Measurements from ENCODE around the gene TMEM258.

TMEM258 gene

DNA sequence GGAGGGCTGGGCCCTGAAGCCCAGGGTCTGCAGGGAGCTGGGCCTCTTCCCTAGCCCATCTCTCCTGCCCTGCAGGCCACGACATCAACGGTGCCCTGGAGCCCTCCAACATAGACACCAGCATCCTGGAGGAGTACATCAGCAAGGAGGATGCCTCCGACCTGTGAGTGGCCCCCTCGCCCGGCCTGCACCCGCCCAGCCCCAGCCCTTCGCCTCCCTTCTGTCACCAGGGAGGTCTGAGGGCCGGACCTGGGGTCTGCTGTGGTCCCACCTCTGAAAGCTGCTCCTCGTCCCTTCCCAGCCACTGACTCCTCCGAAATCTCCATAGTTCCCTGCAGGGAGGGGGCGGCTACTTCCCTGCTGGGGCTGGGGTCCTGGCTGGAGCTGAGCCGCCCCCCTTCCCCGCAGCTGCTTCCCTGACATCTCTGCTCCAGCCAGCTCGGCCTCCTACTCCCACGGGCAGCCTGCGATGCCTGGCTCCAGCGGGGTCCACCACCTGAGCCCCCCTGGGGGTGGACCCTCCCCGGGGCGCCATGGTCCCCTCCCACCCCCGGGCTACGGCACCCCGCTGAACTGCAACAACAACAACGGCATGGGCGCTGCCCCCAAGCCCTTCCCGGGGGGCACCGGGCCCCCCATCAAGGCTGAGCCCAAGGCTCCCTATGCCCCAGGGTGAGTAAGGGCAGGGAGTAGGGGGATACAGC, 26.7 kb downstream of the TMEM258 start:
- H3K14ac ChIP-seq (ENCODE audit: low read length in 2 of 2), result no peak overlapping the region
- H2BK12ac ChIP-seq (ENCODE audit: low read length in 2 of 2), result no peak overlapping the region
- no peak for DNase-seq
- H4K8ac ChIP-seq (ENCODE audit: low read length), result no peak overlapping the region
- WGBS, result 93% methylated on average over 26 of the region's 26 CpGs
- peak overlapping the region; percentile 48 for H4K91ac ChIP-seq (ENCODE audit: low read length)
- no peak overlapping the region for H3K9ac ChIP-seq (ENCODE audit: low read length)
- H3K4me1 ChIP-seq (ENCODE audit: control insufficient read depth, insufficient read depth, low read depth, low read length), result peaks cover 82% of the 10 kb centered on the region
- H3K27ac ChIP-seq (ENCODE audit: low read length, poor library complexity, severe bottlenecking), result peak overlapping the region; percentile 53
- no peak overlapping the region for H3K18ac ChIP-seq (ENCODE audit: low read depth in 1 of 2, low read length in 2 of 2)
- peak overlapping the region; percentile 6 for H2BK5ac ChIP-seq (ENCODE audit: low read depth, low read length, poor library complexity, severe bottlenecking)
- H3K23ac ChIP-seq (ENCODE audit: low read length in 2 of 2), result no peak overlapping the region
- H3K36me3 ChIP-seq (ENCODE audit: control insufficient read depth in 1 of 2, insufficient read depth in 2 of 2, low read depth in 1 of 2, low read length in 2 of 2), result peaks cover 0 to 7% of the 10 kb centered on the region in 2 experiments
- no peak overlapping the region for H2AFZ ChIP-seq (ENCODE audit: low read depth, low read length)
- peaks cover 24% of the 10 kb centered on the region for H3K79me1 ChIP-seq (replicated peaks; ENCODE audit: low read length, poor library complexity, severe bottlenecking)
- H3K4me3 ChIP-seq (ENCODE audit: insufficient read depth in 1 of 2, low read depth in 1 of 2, low read length in 2 of 2), result no peak overlapping the region
- no peak overlapping the region for H3K4ac ChIP-seq (ENCODE audit: low read depth in 1 of 2, low read length in 2 of 2)
- peak overlapping the region; percentile 18 for H2AK5ac ChIP-seq (ENCODE audit: low read length, severe bottlenecking)
- peak overlapping the region; percentile 9 for H2BK120ac ChIP-seq (ENCODE audit: low read depth, low read length)
- H3K27me3 ChIP-seq (ENCODE audit: control insufficient read depth in 1 of 2, insufficient read depth in 1 of 2, low read length in 2 of 2), result peaks cover 0 to 46% of the 10 kb centered on the region in 2 experiments
- peak overlapping the region; percentile 44 for H2BK15ac ChIP-seq (ENCODE audit: low read depth, poor library complexity, severe bottlenecking)
- no peak overlapping the region for H3K4me2 ChIP-seq (ENCODE audit: low read length, poor library complexity, severe bottlenecking)
- H3K9me3 ChIP-seq (ENCODE audit: control insufficient read depth, low read length), result no peaks in the 10 kb centered on the region

DNA sequence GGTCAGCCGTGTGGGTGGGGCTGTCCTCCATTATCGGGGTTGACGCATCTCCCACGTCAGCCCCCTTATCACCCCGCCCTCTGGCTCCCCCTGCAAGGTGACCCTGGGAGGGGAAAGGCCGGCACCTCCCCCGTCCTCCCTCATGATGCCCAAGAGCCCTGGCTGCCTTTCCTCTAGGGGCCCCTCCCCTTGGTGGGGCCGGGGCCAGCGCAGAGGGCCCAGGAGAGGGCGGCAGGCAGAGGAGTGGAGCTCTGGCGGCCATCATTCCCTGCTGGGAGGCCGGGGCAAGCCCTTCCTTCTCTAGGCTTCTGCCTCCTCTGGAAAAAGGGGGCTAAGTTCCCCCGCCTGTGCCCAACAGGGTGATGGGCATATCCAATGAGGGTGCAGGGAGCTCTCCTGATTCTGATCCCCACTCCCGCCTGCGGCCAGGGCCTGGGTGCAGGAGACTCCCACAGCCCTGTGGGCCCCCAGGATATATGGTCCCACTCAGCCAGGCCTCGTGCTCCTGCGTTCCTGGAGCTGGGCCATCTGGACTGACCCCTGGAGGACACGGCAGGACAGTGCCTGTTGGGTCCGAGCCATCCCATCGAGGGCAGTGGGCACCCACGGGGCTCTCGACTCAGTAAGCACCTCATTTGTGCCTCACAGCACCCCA, 27.7 kb downstream of the TMEM258 start:
- WGBS, result 80% methylated on average over 22 of the region's 22 CpGs
- Histone ChIP-seq H3K18ac (ENCODE audit: low read depth in 1 of 2, low read length in 2 of 2) (no peak overlapping the region), H3K27me3 (ENCODE audit: control insufficient read depth in 1 of 2, insufficient read depth in 1 of 2, low read length in 2 of 2) (peaks cover 0 to 49% of the 10 kb centered on the region in 2 experiments), H3K14ac (ENCODE audit: low read length in 2 of 2) (no peak overlapping the region), H3K27ac (ENCODE audit: low read length, poor library complexity, severe bottlenecking) (no peak overlapping the region), H3K79me1 (replicated peaks; ENCODE audit: low read length, poor library complexity, severe bottlenecking) (peaks cover 19% of the 10 kb centered on the region), H2BK120ac (ENCODE audit: low read depth, low read length) (no peak overlapping the region), H4K8ac (ENCODE audit: low read length) (no peak overlapping the region), H4K91ac (ENCODE audit: low read length) (no peak overlapping the region), H2AFZ (ENCODE audit: low read depth, low read length) (no peak overlapping the region), H2BK12ac (ENCODE audit: low read length in 2 of 2) (no peak overlapping the region), H3K9me3 (ENCODE audit: control insufficient read depth, low read length) (no peaks in the 10 kb centered on the region), H3K4me2 (ENCODE audit: low read length, poor library complexity, severe bottlenecking) (no peak overlapping the region), H2BK5ac (ENCODE audit: low read depth, low read length, poor library complexity, severe bottlenecking) (no peak overlapping the region), H2BK15ac (ENCODE audit: low read depth, poor library complexity, severe bottlenecking) (no peak overlapping the region), H3K4me1 (ENCODE audit: control insufficient read depth, insufficient read depth, low read depth, low read length) (peaks cover 77% of the 10 kb centered on the region), H3K36me3 (ENCODE audit: control insufficient read depth in 1 of 2, insufficient read depth in 2 of 2, low read depth in 1 of 2, low read length in 2 of 2) (peaks cover 0 to 5% of the 10 kb centered on the region in 2 experiments), H3K9ac (ENCODE audit: low read length) (no peak overlapping the region), H3K4ac (ENCODE audit: low read depth in 1 of 2, low read length in 2 of 2) (no peak overlapping the region), H3K23ac (ENCODE audit: low read length in 2 of 2) (no peak overlapping the region), H3K4me3 (ENCODE audit: insufficient read depth in 1 of 2, low read depth in 1 of 2, low read length in 2 of 2) (no peak overlapping the region), H2AK5ac (ENCODE audit: low read length, severe bottlenecking) (peak overlapping the region; percentile 38)
- DNase-seq, result no peak

DNA sequence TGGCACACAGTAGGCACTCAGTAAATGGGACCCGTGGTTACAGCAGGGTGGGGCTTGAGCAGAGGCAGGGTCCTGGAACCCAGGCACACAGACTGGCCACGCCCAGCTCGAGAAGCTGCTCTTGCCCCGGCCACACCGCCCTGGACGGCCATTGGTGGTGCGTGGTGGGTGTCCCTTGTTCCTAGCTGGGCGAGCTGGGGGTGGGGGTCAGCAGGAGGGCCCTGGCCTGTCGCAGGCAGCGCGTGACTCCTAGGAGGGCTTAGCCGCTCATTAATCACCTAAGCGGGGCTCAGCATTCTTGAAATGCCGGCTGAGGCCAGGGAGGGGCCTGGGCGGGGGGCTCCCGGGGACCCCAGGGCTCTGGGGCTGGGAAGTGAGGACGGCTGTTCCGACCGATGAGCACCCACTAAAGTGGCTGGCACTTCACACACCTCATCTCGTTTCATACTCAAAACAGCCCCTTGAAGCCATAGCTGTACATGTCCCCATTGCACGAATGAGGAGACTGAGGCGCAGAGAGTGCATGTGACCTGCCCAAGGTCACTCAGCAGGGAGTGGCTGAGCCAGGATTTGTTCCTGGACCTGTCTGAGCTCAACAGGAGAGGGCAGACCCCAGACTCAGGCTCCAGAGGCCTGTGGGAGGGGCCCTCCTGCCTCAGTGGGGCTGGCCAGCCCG, 28.3 kb downstream of the TMEM258 start:
- H3K4me3 ChIP-seq (ENCODE audit: insufficient read depth in 1 of 2, low read depth in 1 of 2, low read length in 2 of 2), result no peak overlapping the region
- H2BK5ac ChIP-seq (ENCODE audit: low read depth, low read length, poor library complexity, severe bottlenecking), result no peak overlapping the region
- no peaks in the 10 kb centered on the region for H3K9me3 ChIP-seq (ENCODE audit: control insufficient read depth, low read length)
- no peak overlapping the region for H2BK120ac ChIP-seq (ENCODE audit: low read depth, low read length)
- DNase-seq, result no peak
- H3K4me1 ChIP-seq (ENCODE audit: control insufficient read depth, insufficient read depth, low read depth, low read length), result peaks cover 71% of the 10 kb centered on the region
- 87% methylated on average over 23 of the region's 23 CpGs for WGBS
- no peak overlapping the region for H3K23ac ChIP-seq (ENCODE audit: low read length in 2 of 2)
- H3K36me3 ChIP-seq (ENCODE audit: control insufficient read depth in 1 of 2, insufficient read depth in 2 of 2, low read depth in 1 of 2, low read length in 2 of 2), result peaks cover 0 to 5% of the 10 kb centered on the region in 2 experiments
- no peak overlapping the region for H2BK12ac ChIP-seq (ENCODE audit: low read length in 2 of 2)
- no peak overlapping the region for H4K8ac ChIP-seq (ENCODE audit: low read length)
- H4K91ac ChIP-seq (ENCODE audit: low read length), result no peak overlapping the region
- no peak overlapping the region for H2AFZ ChIP-seq (ENCODE audit: low read depth, low read length)
- no peak overlapping the region for H3K4me2 ChIP-seq (ENCODE audit: low read length, poor library complexity, severe bottlenecking)
- no peak overlapping the region for H3K9ac ChIP-seq (ENCODE audit: low read length)
- H3K4ac ChIP-seq (ENCODE audit: low read depth in 1 of 2, low read length in 2 of 2), result no peak overlapping the region
- H3K18ac ChIP-seq (ENCODE audit: low read depth in 1 of 2, low read length in 2 of 2), result no peak overlapping the region
- H3K27me3 ChIP-seq (ENCODE audit: control insufficient read depth in 1 of 2, insufficient read depth in 1 of 2, low read length in 2 of 2), result peaks cover 0 to 50% of the 10 kb centered on the region in 2 experiments
- H3K27ac ChIP-seq (ENCODE audit: low read length, poor library complexity, severe bottlenecking), result no peak overlapping the region
- peaks cover 16% of the 10 kb centered on the region for H3K79me1 ChIP-seq (replicated peaks; ENCODE audit: low read length, poor library complexity, severe bottlenecking)
- H2BK15ac ChIP-seq (ENCODE audit: low read depth, poor library complexity, severe bottlenecking), result no peak overlapping the region
- no peak overlapping the region for H3K14ac ChIP-seq (ENCODE audit: low read length in 2 of 2)
- peak overlapping the region; percentile 33 for H2AK5ac ChIP-seq (ENCODE audit: low read length, severe bottlenecking)

DNA sequence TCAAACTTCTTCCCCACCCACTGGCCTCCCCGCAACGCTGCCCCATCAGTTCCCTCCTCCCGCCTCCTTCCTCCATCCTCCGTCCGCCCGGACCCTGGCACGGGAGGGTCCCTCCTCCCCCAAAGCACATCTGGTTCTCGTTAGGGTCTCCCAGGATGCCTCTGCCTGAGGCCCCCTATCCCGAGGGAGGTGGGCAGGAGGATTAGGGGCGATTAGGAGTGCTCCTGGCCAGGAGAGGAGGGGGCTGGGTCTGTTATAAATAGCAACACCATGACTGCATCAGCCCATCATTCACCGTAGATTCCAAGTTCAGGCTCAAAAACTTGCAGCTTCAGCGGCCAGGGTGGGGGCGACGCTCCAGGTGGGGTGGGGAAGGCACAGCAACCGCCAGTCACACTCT, 29.6 kb downstream of the TMEM258 start:
- H3K23ac ChIP-seq (ENCODE audit: low read length in 2 of 2), result no peak overlapping the region
- no peak overlapping the region for H3K9ac ChIP-seq (ENCODE audit: low read length)
- H2BK12ac ChIP-seq (ENCODE audit: low read length in 2 of 2), result no peak overlapping the region
- peaks cover 21% of the 10 kb centered on the region for H3K79me1 ChIP-seq (replicated peaks; ENCODE audit: low read length, poor library complexity, severe bottlenecking)
- no peak overlapping the region for H2BK120ac ChIP-seq (ENCODE audit: low read depth, low read length)
- H3K4me3 ChIP-seq (ENCODE audit: insufficient read depth in 1 of 2, low read depth in 1 of 2, low read length in 2 of 2), result no peak overlapping the region
- no peak overlapping the region for H2BK15ac ChIP-seq (ENCODE audit: low read depth, poor library complexity, severe bottlenecking)
- H3K36me3 ChIP-seq (ENCODE audit: control insufficient read depth in 1 of 2, insufficient read depth in 2 of 2, low read depth in 1 of 2, low read length in 2 of 2), result peaks cover 0 to 10% of the 10 kb centered on the region in 2 experiments
- H2BK5ac ChIP-seq (ENCODE audit: low read depth, low read length, poor library complexity, severe bottlenecking), result no peak overlapping the region
- peak overlapping the region; percentile 64 for H4K91ac ChIP-seq (ENCODE audit: low read length)
- no peak overlapping the region for H3K4ac ChIP-seq (ENCODE audit: low read depth in 1 of 2, low read length in 2 of 2)
- H3K27me3 ChIP-seq (ENCODE audit: control insufficient read depth in 1 of 2, insufficient read depth in 1 of 2, low read length in 2 of 2), result peaks cover 0 to 58% of the 10 kb centered on the region in 2 experiments
- 72% methylated on average over 6 of the region's 15 CpGs for WGBS
- H3K4me2 ChIP-seq (ENCODE audit: low read length, poor library complexity, severe bottlenecking), result no peak overlapping the region
- H3K9me3 ChIP-seq (ENCODE audit: control insufficient read depth, low read length), result no peaks in the 10 kb centered on the region
- DNase-seq, result no peak
- H4K8ac ChIP-seq (ENCODE audit: low read length), result no peak overlapping the region
- H3K27ac ChIP-seq (ENCODE audit: low read length, poor library complexity, severe bottlenecking), result no peak overlapping the region
- H3K4me1 ChIP-seq (ENCODE audit: control insufficient read depth, insufficient read depth, low read depth, low read length), result peaks cover 66% of the 10 kb centered on the region
- no peak overlapping the region for H3K14ac ChIP-seq (ENCODE audit: low read length in 2 of 2)
- no peak overlapping the region for H2AFZ ChIP-seq (ENCODE audit: low read depth, low read length)
- H2AK5ac ChIP-seq (ENCODE audit: low read length, severe bottlenecking), result no peak overlapping the region
- H3K18ac ChIP-seq (ENCODE audit: low read depth in 1 of 2, low read length in 2 of 2), result no peak overlapping the region
